HepG2 (cell line): ENCODE results near the gene C22orf15. TPM values are rescaled to one million over a fixed set of nuclear protein-coding genes. Genes with fewer than 3 reads are reported as not detected.
"Not testable (repeated sequence)": the region's sequence is repeated elsewhere in the genome, so short reads cannot be mapped to it uniquely, and the experiment has no call there.

Source experiments
- ATAC-seq: fragments of 200-7000 bp; cut with Tn5 transposase; 3 replicates; pipeline ENCODE4 v1.9.1; 2020; ENCODE audit warnings: mild to moderate bottlenecking, moderate library complexity
- BruUV-seq: library from RNA; stranded (reverse); fragments of 400-500 nt; replicated peaks from 2 replicates; lab custom pipeline; 2021; lab: Mats Ljungman, UMichigan
- CTCF ChIA-PET: fragments of 300-600 bp; formaldehyde crosslinking; extraction: SDS; loops from one replicate; lab custom pipeline; 2021; ENCODE audit warnings: low total read pairs, inconsistent platforms, low intra/inter-chr PET ratio; lab: Yijun Ruan, JAX
- POLR2A ChIA-PET: fragments of 350-600 bp; sonication (Branson Sonifier 250); formaldehyde crosslinking; loops from one replicate; lab custom pipeline; 2020; ENCODE audit warnings: antibody characterized with exemption, inconsistent platforms; lab: Yijun Ruan, JAX
- DNase-seq: peaks from one replicate; pipeline ENCODE4 v3.0.0-alpha.2; 2015; ENCODE audit warnings: low spot score
- FAIRE-seq: peaks from 3 replicates; lab custom pipeline; 2011; peaks lifted over from hg19 to GRCh38; lab: Jason Lieb, UNC
- H2AFZ ChIP-seq: one replicate; pipeline ENCODE4 v1.6.1; 2011; ENCODE audit warnings: low read length, inconsistent platforms
- H3K27ac ChIP-seq: fragments of 300-600 bp; 3 replicates; pipeline ENCODE4 v1.8.0; 2011; ENCODE audit warnings: mixed run types, mild to moderate bottlenecking, mixed read lengths, low read length, inconsistent platforms; ENCODE audit not compliant: insufficient read depth; ENCODE audit errors: extremely low read length
- H3K27me3 ChIP-seq, 2 experiments: fragments of 200-600 bp in 1 of 2; 2 replicates in 1 of 2; 3 replicates in 1 of 2; pipeline versions ENCODE4 v1.6.0 to v1.8.0; 2011; ENCODE audit warnings: low read length in 2 of 2, mild to moderate bottlenecking in 2 of 2, moderate library complexity in 2 of 2, inconsistent platforms in 1 of 2; ENCODE audit not compliant: insufficient read depth in 2 of 2, control insufficient read depth in 1 of 2
- H3K36me3 ChIP-seq, 2 experiments: fragments of 200-600 bp in 1 of 2; replicated peaks in 1 of 2; 2 replicates in 1 of 2; 3 replicates in 1 of 2; pipeline versions ENCODE4 v1.5.1 to v1.8.0; 2011; ENCODE audit warnings: low read length in 2 of 2, inconsistent platforms in 1 of 2; ENCODE audit not compliant: insufficient read depth in 2 of 2, control insufficient read depth in 1 of 2
- H3K4me1 ChIP-seq: 2 replicates; pipeline ENCODE4 v1.5.1; 2012; ENCODE audit warnings: low read length, inconsistent platforms; ENCODE audit not compliant: insufficient read depth
- H3K4me2 ChIP-seq: 2 replicates; pipeline ENCODE4 v1.6.0; 2011; ENCODE audit warnings: low read depth, low read length, inconsistent platforms
- H3K4me3 ChIP-seq, 3 experiments: fragments of 200-600 bp in 1 of 3; sonication (generic), shearing (Covaris generic) in 1 of 3; replicated peaks in 1 of 3; 2 replicates each; pipeline ENCODE4 v1.5.1; 2011 to 2016; ENCODE audit warnings: low read length in 3 of 3, inconsistent platforms in 2 of 3, low read depth in 2 of 3, mild to moderate bottlenecking in 2 of 3, control low read depth in 1 of 3, mixed read lengths in 1 of 3; ENCODE audit not compliant: insufficient read depth in 1 of 3
- H3K79me2 ChIP-seq: one replicate; pipeline ENCODE4 v1.6.1; 2011; ENCODE audit warnings: low read length, inconsistent platforms; ENCODE audit not compliant: insufficient read depth
- H3K9ac ChIP-seq: 2 replicates; pipeline ENCODE4 v1.6.0; 2011; ENCODE audit warnings: mild to moderate bottlenecking, low read depth, low read length, inconsistent platforms; ENCODE audit not compliant: insufficient read depth
- H3K9me3 ChIP-seq: 2 replicates; pipeline ENCODE4 v1.5.1; 2012; ENCODE audit warnings: mild to moderate bottlenecking, low read length
- H4K20me1 ChIP-seq: 2 replicates; pipeline ENCODE4 v1.6.0; 2011; ENCODE audit warnings: inconsistent platforms, mild to moderate bottlenecking, low read length, moderate library complexity; ENCODE audit not compliant: insufficient read depth
- BCL6 ChIP-seq: IDR thresholded peaks from 2 replicates; pipeline ENCODE4 v1.6.1; 2016; ENCODE audit warnings: missing genetic modification reagents, missing compliant biosample characterization
- ESRRA ChIP-seq: sonication (generic); formaldehyde crosslinking; IDR thresholded peaks from 2 replicates; pipeline ENCODE4 v1.5.1; 2020; ENCODE audit warnings: mild to moderate bottlenecking, low read depth, missing genetic modification reagents
- SATB2 ChIP-seq: sonication (generic); formaldehyde crosslinking; IDR thresholded peaks from 2 replicates; pipeline ENCODE4 v1.5.0; 2020; ENCODE audit warnings: missing genetic modification reagents
- ZNF512B ChIP-seq: sonication (generic); formaldehyde crosslinking; IDR thresholded peaks from 2 replicates; pipeline ENCODE4 v1.5.1; 2020; ENCODE audit warnings: missing genetic modification reagents, mild to moderate bottlenecking, borderline replicate concordance
- WGBS: methylation state at CpG from one replicate; pipeline ENCODE4 v1.1.6; 2017; ENCODE audit warnings: low lambda C conversion rate; 5-methylcytosine and 5-hydroxymethylcytosine counted together
- in situ Hi-C: cut with HindIII; loops from 2 replicates; pipeline ENCODE4 v1.10.0; 2017; ENCODE audit warnings: low pct_unique_long_range_greater_than_20kb; ENCODE audit not compliant: extremely low pct_ligation_motif_present
- intact Hi-C: fragments of 100-400 bp; cut with micrococcal nuclease; formaldehyde crosslinking; loops from one replicate; pipeline ENCODE4 v1.10.0; 2022; ENCODE audit not compliant: unreplicated experiment
- polyA plus RNA-seq, 8 experiments: library from polyadenylated mRNA; depleted of rRNA in 3 of 8; stranded (reverse) in 7 of 8; unstranded in 1 of 8; fragments of >200 nt; fragmentation: Illumina TruSeq in 4 of 8; extraction: Trizol in 4 of 8; gene quantifications; 2 replicates each; pipeline versions ENCODE4 v1.2.1 to v1.2.3, GENCODE V29; 2011 to 2016; ENCODE audit warnings: low read depth in 4 of 8, missing spikeins in 1 of 8, mixed read lengths in 1 of 8; ENCODE audit not compliant: insufficient read depth in 1 of 8
- total RNA-seq, 5 experiments: library from RNA; depleted of rRNA; stranded (reverse); fragments of >200 nt; fragmentation: Illumina TruSeq; extraction: Trizol; gene quantifications; 2 replicates each; pipeline ENCODE4 v1.2.3, GENCODE V29; 2016; ENCODE audit warnings: low read depth in 1 of 5

Gene C22orf15
- total and polyA plus RNA-seq, 2 of the 13 experiments (the other 11 are each of a cell fraction or from before 2014, with no cell fraction given) = not detected

- POLR2A ChIA-PET = interaction anchor here (1.2 kb wide), 1 partner anchor 11 kb away, joined by 3 read pairs; no protein-coding TSS in a partner anchor
- CTCF ChIA-PET, H3K9ac ChIP-seq, H3K27me3 ChIP-seq, FAIRE-seq, intact Hi-C loops, H4K20me1 ChIP-seq, H3K4me3 ChIP-seq, H3K4me2 ChIP-seq, H3K4me1 ChIP-seq, H3K36me3 ChIP-seq, H3K79me2 ChIP-seq, H3K27ac ChIP-seq, H2AFZ ChIP-seq, H3K9me3 ChIP-seq, BruUV-seq, DNase-seq, ATAC-seq, in situ Hi-C loops: not testable (repeated sequence)
- WGBS = 43% methylated on average over 4 of the region's 4 CpGs
These were observed 34.7 kb upstream of the C22orf15 start for GRCh38 chr22:23728108-23728507.

- Histone ChIP-seq H3K4me1 (no peaks in the 10 kb centered on the region), H3K36me3 (peaks cover 1 to 5% of the 10 kb centered on the region in 2 experiments; a peak in 3 of 5 replicates), H3K4me3 (no peak overlapping the region), H2AFZ (no peak overlapping the region), H3K27ac (no peak overlapping the region), H3K79me2 (no peaks in the 10 kb centered on the region), H3K9me3 (no peaks in the 10 kb centered on the region), H3K4me2 (no peak overlapping the region), H3K27me3 (no peaks in the 10 kb centered on the region; a peak in 1 of 5 replicates), H4K20me1 (no peaks in the 10 kb centered on the region), H3K9ac (no peak overlapping the region)
- no peak for DNase-seq
- TF ChIP-seq ZNF512B (no peak), ESRRA (CRISPR knock-in tag) (no peak), SATB2 (CRISPR knock-in tag) (no peak), BCL6 (no peak)
- FAIRE-seq = no peak
- intact Hi-C loops (no loop called here), in situ Hi-C loops (no loop called here)
- CTCF ChIA-PET = no interaction called here
- POLR2A ChIA-PET = no interaction called here
- BruUV-seq = no TSS peak
- ATAC-seq = no peak
These were observed 25.1 kb upstream of the C22orf15 start for GRCh38 chr22:23737696-23738095.
